Fibroblast of gingiva (primary cell): ENCODE measurements around the gene ROCK2.
"Not testable (repeated sequence)": the region's sequence is repeated elsewhere in the genome, so short reads cannot be mapped to it uniquely, and the experiment has no call there.

Source experiments
- DNase-seq: peaks from one replicate; pipeline ENCODE4 v3.0.0-alpha.2; 2011; ENCODE audit warnings: low read depth

The ROCK2 gene

GRCh38 chr2:11235583-11235982 is 108.9 kb downstream of the ROCK2 start:
- DNase-seq = no peak

DNA sequence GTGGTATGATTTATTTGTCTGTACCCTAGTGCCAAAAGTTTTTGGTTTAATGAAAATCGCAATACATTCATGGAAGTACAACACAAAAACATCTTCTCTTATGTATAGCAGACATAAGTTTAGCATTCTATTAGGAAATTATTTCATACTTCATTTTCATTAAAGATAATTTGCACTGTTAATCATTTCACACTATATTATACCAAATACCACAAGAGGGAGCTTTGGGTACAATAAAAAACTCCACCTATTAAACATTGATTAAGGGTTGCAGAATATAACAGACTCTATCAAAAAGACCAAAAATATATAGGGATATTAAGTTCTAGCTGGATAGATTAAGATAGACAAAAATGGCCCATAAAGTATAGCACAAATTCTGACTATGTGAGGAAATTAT is 110.1 kb downstream of the ROCK2 start:
- no peak for DNase-seq

- DNase-seq = not testable (repeated sequence)
Observed at GRCh38 chr2:11231193-11231592, 113.2 kb downstream of the ROCK2 start.

- no peak for DNase-seq
Observed at GRCh38 chr2:11228692-11229091, 115.7 kb downstream of the ROCK2 start.

DNA sequence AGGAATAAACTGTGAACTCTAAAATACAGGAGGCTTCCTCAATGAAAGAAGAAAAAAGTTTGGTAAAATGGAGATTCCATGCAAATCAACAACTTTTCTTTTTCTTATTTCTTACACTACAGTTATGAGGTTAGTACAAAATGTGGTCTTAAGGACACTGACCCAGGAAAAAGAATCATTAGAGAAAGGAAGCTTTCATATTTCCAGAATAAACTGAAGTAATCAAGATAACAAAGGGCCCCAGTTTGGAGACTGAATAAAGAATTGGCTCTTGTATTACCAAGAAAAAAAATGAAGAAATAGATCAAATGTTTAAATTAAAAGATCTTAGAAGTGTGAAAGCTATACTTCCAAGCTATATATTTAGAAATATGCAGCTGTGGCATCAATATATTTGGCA is 116.8 kb downstream of the ROCK2 start:
- no peak for DNase-seq

GRCh38 chr2:11224887-11225286 is 119.5 kb downstream of the ROCK2 start:
- no peak for DNase-seq

DNA sequence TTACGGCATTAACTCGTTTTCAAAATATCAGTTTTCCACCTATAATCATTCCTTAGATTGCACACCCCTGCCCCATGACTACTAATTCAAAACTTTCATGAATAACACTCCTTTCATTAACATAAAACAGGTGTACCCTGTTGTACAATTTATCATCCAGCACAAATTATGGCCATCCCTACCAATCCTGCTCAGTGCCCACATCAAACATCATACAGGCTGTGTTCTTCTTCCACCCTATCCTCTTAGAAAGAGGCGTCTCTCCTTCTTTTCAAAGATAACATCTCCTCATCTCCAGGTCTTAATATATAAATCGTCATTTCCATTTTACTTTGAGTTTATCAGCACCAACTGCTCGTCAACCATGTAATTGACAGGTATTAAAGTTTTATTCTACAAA is 121.6 kb downstream of the ROCK2 start:
- DNase-seq = no peak

- DNase-seq = no peak
Observed at GRCh38 chr2:11220445-11220844, 124.0 kb downstream of the ROCK2 start.

- no peak for DNase-seq
Observed at GRCh38 chr2:11215407-11215806, 129.0 kb downstream of the ROCK2 start.

GRCh38 chr2:11214770-11215169 is 129.7 kb downstream of the ROCK2 start:
- no peak for DNase-seq

GRCh38 chr2:11213975-11214374 is 130.5 kb downstream of the ROCK2 start:
- no peak for DNase-seq

DNA sequence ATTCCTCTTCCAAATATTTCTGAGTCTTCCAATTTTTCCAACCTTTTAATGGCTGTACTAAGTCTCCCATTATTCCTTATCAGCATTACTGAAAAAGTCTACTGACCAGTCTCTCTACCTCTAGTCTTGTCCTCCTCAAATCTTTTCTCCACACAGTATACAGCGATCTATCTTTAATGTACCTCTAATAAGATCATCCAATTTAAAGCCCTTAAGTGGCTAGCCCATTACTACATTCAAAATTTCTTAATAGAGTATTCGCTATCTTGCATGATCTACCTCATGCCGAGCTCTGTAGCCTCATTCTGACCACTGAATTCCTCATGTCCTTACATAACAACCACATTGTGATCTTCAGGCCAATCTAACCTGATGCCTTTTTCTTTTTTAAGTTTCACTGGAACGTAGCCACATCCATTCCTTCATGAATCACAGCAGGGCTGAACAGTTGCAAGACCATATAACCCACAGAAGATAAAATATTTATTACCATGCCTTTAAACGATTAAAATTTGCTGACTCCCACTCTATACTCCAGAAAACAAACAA is 131.3 kb downstream of the ROCK2 start:
- DNase-seq = no peak

DNA sequence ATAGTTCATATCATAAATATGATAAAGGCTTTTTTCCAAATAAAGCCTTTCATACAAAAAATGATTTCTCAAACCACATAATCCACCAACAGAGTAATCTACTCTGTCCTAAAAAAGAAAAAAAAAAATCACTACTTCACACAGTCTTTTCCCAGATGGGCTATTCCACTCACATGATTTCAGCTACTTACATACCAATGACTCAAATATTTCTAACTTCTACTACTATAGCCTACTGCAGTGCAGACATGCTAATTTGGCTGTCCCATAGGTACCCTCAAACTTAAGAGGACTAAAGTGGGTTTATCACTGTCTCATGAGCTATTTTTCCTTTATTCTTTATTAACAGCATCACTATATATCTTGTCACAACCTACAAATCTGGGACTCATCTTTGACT is 131.8 kb downstream of the ROCK2 start:
- DNase-seq = no peak

DNA sequence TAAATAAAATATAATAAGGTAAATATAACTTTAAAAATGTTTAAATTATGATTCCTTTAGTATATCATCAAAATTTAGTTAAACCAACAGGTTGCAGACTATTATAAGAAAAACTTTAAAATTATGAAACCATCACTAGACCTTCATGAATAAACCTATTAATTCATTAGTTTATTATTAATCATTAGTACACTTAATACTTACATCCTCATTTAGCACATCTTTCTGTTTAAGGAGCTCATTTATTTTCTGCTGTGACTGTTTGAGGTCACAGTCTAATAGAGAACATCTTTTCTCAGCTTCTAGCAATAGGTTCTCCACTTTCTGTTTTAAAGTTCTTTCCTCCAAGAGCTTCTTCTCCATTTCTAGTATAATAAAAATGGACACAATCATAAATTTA is 136.4 kb downstream of the ROCK2 start:
- no peak for DNase-seq

DNA sequence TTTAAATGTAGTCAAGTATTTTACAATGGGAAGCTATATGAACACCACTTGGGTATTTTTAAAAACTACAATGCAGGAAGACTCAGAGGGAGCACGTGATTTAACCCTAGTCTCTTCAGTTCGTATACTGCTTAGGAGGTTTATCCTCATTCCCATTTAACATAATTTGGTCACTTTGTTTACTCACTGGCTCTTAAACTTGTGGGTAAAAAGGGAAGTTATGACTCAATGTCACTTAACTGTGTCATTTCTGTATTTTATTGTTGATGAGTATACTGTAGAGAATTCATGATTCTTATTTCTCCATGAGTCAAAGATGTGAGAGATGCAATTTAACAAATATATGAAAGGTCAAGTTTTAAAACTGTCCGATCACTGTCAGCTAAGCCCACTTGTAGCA is 141.0 kb downstream of the ROCK2 start:
- DNase-seq = peak; percentile 3

DNA sequence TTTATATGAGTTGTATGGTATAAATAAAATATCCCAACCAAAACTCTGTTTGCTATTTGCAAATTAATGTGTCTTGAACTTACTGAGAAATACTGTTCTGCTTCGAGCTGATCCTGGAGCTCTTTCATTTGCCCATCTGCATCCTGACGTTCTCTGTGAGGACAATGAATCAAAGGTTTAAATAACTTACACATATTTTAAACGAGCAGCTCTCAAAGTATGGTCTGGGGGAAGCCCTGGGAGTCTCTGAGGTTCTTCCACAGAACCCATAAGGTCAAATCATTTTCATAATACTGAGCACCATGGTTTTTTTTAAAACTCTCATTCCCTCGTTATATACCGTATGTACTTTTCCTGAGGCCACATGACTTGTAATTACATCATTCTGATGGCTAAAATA is 142.5 kb downstream of the ROCK2 start:
- DNase-seq = no peak

- DNase-seq = no peak
Observed at GRCh38 chr2:11200651-11201050, 143.8 kb downstream of the ROCK2 start.

DNA sequence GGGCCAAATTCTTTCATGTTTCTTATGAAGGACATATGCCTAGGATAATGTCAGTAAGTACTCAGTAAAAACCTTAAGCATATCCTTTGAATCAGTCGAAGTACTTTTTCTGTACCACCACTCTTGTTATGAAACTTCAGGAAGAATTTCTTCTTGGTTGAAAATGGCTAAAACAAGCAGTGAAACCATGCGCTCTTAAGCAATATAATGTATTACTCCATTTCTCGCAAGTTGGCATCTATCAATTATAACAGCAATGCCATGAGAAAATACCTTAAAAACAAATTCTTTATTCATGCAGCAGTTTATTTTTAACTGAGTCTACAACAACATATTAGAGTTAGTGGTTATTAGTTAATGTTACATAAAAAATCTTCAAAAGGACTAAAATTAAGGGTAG is 148.2 kb downstream of the ROCK2 start:
- no peak for DNase-seq

DNA sequence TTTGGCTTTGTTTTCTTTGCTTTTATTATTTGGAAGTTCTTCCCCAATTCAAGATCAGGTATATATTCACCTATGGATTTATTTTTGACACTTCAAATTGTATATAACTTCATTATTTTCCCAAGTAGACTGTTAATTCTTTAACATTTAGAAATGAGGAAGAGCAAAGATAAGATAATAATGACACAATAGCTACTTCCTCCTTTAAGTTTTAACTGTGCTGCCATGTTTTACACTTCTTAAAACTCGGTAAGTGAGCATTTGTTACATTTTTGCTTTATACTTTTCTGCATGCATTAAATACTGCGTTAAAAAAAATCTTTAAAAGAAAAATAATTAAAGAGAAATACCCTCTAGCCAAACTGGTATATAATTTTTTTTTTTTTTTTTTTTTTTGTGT is 156.7 kb downstream of the ROCK2 start:
- DNase-seq = no peak

GRCh38 chr2:11187083-11187619 is 157.3 kb downstream of the ROCK2 start:
- peak; percentile 43 for DNase-seq

DNA sequence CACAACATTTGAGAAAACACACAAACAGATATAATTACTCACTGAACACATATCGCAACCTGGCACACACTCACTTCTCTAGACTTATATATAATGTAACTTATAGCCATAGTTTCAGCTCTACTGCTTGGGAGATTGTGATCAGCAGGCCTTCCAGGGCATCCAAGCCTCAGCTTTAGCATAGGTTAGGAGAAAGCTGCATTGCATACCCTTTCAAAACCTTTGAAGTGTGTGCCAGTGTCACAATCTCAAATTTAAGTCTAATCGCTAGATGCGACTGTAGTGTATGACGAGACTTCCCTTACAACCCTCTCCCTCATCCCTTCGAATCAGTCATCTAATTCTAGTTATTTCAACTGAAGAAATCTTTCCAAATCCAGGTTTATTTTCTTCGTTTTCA is 158.3 kb downstream of the ROCK2 start:
- DNase-seq = no peak

GRCh38 chr2:11182951-11183350 is 161.5 kb downstream of the ROCK2 start:
- no peak for DNase-seq

DNA sequence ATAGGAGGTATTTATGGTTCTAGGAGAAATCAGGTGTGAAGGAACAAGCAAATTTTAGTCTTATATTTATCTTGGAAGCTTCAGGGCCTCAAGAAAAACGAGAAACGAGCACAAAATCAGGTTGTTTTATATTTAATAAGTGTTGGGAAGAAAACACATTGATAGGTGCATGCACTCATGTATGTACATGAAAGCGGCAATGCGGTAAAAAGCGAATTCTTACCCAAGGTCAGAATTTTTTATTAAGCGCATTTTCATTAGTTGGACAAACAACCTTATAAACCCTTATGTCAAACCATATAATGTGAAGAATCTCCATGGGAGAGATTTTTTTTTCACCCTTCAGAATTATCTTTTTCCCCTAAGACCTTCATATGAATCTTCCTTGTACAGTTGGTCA is 163.8 kb downstream of the ROCK2 start:
- no peak for DNase-seq

- no peak for DNase-seq
Observed at GRCh38 chr2:11179899-11180298, 164.5 kb downstream of the ROCK2 start.

DNA sequence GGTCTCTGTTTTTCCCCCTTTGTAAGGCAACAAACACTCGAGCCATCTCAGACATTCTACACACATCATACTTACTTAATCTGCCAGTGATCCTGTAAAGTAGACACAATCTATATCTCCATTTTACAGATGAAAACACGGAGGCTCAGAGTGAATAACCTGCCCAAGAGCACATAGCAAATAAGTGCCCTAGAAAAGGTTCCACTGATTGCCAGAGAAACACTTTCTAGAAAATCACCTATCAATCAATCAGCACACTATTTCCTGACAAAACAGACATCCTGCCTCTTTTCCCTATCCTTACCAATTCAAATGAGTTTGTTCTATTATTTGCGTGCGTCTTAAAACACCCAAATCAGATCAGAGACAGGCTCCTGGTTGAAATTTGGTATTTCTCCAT is 165.2 kb downstream of the ROCK2 start:
- DNase-seq = no peak
